HG03460 (cell line): ENCODE results near the gene PAX3.
A peak's percentile ranks its signal among the peaks of the same experiment; 100 is the strongest.

ENCODE experiments used
- ATAC-seq: cut with Tn5 transposase; IDR thresholded peaks from one replicate; pipeline ENCODE4 v1.9.1; 2021; ENCODE audit not compliant: unreplicated experiment

The PAX3 gene

GRCh38 chr2:222298311-222299150 is at the start of gene PAX3:
TSS of gene PAX3 (minus strand) at chr2:222298998. CDS start at chr2:222298615, 383 bp downstream.
- ATAC-seq, result no peak

- ATAC-seq, result no peak
Observed at GRCh38 chr2:222341331-222341730, 42.5 kb upstream of the PAX3 start.

GRCh38 chr2:222338374-222338773 is 39.6 kb upstream of the PAX3 start:
- no peak for ATAC-seq

- no peak for ATAC-seq
Observed at GRCh38 chr2:222336931-222337330, 38.1 kb upstream of the PAX3 start.

- ATAC-seq, result no peak
Observed at GRCh38 chr2:222336442-222336841, 37.6 kb upstream of the PAX3 start.

- no peak for ATAC-seq
Observed at GRCh38 chr2:222334914-222335313, 36.1 kb upstream of the PAX3 start.

- ATAC-seq, result no peak
Observed at GRCh38 chr2:222333397-222333796, 34.6 kb upstream of the PAX3 start.

GRCh38 chr2:222332116-222332515 is 33.3 kb upstream of the PAX3 start:
- ATAC-seq, result no peak

- no peak for ATAC-seq
Observed at GRCh38 chr2:222330910-222331309, 32.1 kb upstream of the PAX3 start.

- ATAC-seq, result no peak
Observed at GRCh38 chr2:222322236-222322635, 23.4 kb upstream of the PAX3 start.

- no peak for ATAC-seq
Observed at GRCh38 chr2:222320436-222321395, 21.9 kb upstream of the PAX3 start.

- ATAC-seq, result peak; percentile 46
Observed at GRCh38 chr2:222319586-222320435, 21.0 kb upstream of the PAX3 start.

- peak; percentile 37 for ATAC-seq
Observed at GRCh38 chr2:222318712-222319585, 20.2 kb upstream of the PAX3 start.

- peak; percentile 38 for ATAC-seq
Observed at GRCh38 chr2:222318026-222318711, 19.4 kb upstream of the PAX3 start.

GRCh38 chr2:222315443-222316121 is 16.8 kb upstream of the PAX3 start:
- no peak for ATAC-seq

- no peak for ATAC-seq
Observed at GRCh38 chr2:222313816-222314215, 15.0 kb upstream of the PAX3 start.

- no peak for ATAC-seq
Observed at GRCh38 chr2:222311978-222312738, 13.4 kb upstream of the PAX3 start.
